K562 (cell line): Measurements from ENCODE around the gene DENND4C. TPM values are rescaled to one million over a fixed set of nuclear protein-coding genes. Genes with fewer than 3 reads are reported as not detected.

ENCODE experiments used
- ATAC-seq: fragments of 200-7000 bp; cut with Tn5 transposase; 3 replicates; pipeline ENCODE4 v1.9.1; 2020; ENCODE audit warnings: moderate library complexity
- BruUV-seq: library from RNA; stranded (reverse); fragments of 400-500 nt; replicated peaks from 2 replicates; lab custom pipeline; 2021; lab: Mats Ljungman, UMichigan
- CTCF ChIA-PET: fragments of 300-600 bp; formaldehyde crosslinking; extraction: SDS; loops from one replicate; lab custom pipeline; 2021; ENCODE audit warnings: low intra/inter-chr PET ratio; lab: Yijun Ruan, JAX
- POLR2A ChIA-PET: fragments of 300-600, 350-650 bp; sonication (Branson Sonifier 250); formaldehyde crosslinking; extraction: SDS; loops from one replicate; lab custom pipeline; 2021; ENCODE audit warnings: antibody characterized with exemption, inconsistent platforms; lab: Yijun Ruan, JAX
- DNase-seq, 4 experiments: peaks; one replicate each; pipeline versions ENCODE4 v3.0.0 to v3.0.0-alpha.2; 2011 to 2018; ENCODE audit warnings: low spot score in 3 of 4, mixed read lengths in 3 of 4; ENCODE audit errors: extremely low read depth in 1 of 4
- FAIRE-seq: peaks from 2 replicates; lab custom pipeline; 2011; peaks lifted over from hg19 to GRCh38; lab: Jason Lieb, UNC
- H2AFZ ChIP-seq: 2 replicates; pipeline ENCODE4 v1.6.0; 2011; ENCODE audit warnings: low read depth, low read length, control low read depth, inconsistent platforms
- H3K27ac ChIP-seq: fragments of 200-600 bp; 3 replicates; pipeline ENCODE4 v1.8.0; 2011; ENCODE audit warnings: low read depth, mild to moderate bottlenecking, control low read depth, inconsistent platforms, low read length, moderate library complexity, mixed read lengths; ENCODE audit errors: extremely low read depth
- H3K27me3 ChIP-seq, 2 experiments: fragments of 300-600 bp in 1 of 2; 2 replicates in 1 of 2; 3 replicates in 1 of 2; pipeline versions ENCODE4 v1.6.0 to v1.8.0; 2011; ENCODE audit warnings: inconsistent platforms in 2 of 2, low read length in 2 of 2, mild to moderate bottlenecking in 1 of 2, mixed read lengths in 1 of 2, moderate library complexity in 1 of 2; ENCODE audit not compliant: control insufficient read depth in 2 of 2, insufficient read depth in 2 of 2
- H3K36me3 ChIP-seq: fragments of 300-600 bp; 3 replicates; pipeline ENCODE4 v1.8.0; 2011; ENCODE audit warnings: mild to moderate bottlenecking, low read length, inconsistent platforms; ENCODE audit not compliant: control insufficient read depth, insufficient read depth
- H3K4me1 ChIP-seq, 2 experiments: fragments of 200-600 bp in 1 of 2; replicated peaks in 1 of 2; 2 replicates in 1 of 2; 3 replicates in 1 of 2; pipeline versions ENCODE4 v1.5.1 to v1.8.0; 2011; ENCODE audit warnings: inconsistent platforms in 2 of 2, low read length in 2 of 2, mild to moderate bottlenecking in 1 of 2, mixed read lengths in 1 of 2, moderate library complexity in 1 of 2; ENCODE audit not compliant: control insufficient read depth in 2 of 2, insufficient read depth in 2 of 2
- H3K4me2 ChIP-seq: 2 replicates; pipeline ENCODE4 v1.6.1; 2011; ENCODE audit warnings: low read length, control low read depth, inconsistent platforms, mixed read lengths; ENCODE audit not compliant: insufficient read depth
- H3K4me3 ChIP-seq: fragments of 200-600 bp; sonication (generic), shearing (Covaris generic); 2 replicates; pipeline ENCODE4 v1.5.1; 2016; ENCODE audit warnings: control low read depth, inconsistent platforms
- H3K79me2 ChIP-seq: fragments of 200-600 bp; 3 replicates; pipeline ENCODE4 v1.8.0; 2011; ENCODE audit warnings: low read length, inconsistent platforms; ENCODE audit not compliant: control insufficient read depth, insufficient read depth
- H3K9ac ChIP-seq, 2 experiments: 2 replicates each; pipeline versions ENCODE4 v1.6.0 to v1.6.1; 2011; ENCODE audit warnings: low read depth in 2 of 2, low read length in 2 of 2, control low read depth in 1 of 2, inconsistent platforms in 1 of 2, mild to moderate bottlenecking in 1 of 2, mixed read lengths in 1 of 2; ENCODE audit not compliant: insufficient read depth in 1 of 2
- H3K9me1 ChIP-seq: one replicate; pipeline ENCODE4 v1.6.0; 2011; ENCODE audit warnings: inconsistent platforms, mild to moderate bottlenecking, low read length, moderate library complexity; ENCODE audit not compliant: control insufficient read depth, insufficient read depth
- H3K9me3 ChIP-seq: replicated peaks from 2 replicates; pipeline ENCODE4 v1.5.1; 2011; ENCODE audit warnings: low read depth, low read length, inconsistent platforms; ENCODE audit not compliant: control insufficient read depth, insufficient read depth
- H4K20me1 ChIP-seq: replicated peaks from 2 replicates; pipeline ENCODE4 v1.6.1; 2011; ENCODE audit warnings: low read length, inconsistent platforms, mixed read lengths; ENCODE audit not compliant: control insufficient read depth, insufficient read depth
- ATF7 ChIP-seq: fragments of 450-650 bp; IDR thresholded peaks from 2 replicates; pipeline ENCODE4 v1.7.1; 2014; ENCODE audit warnings: mild to moderate bottlenecking, moderate library complexity
- EP300 ChIP-seq: IDR thresholded peaks from 2 replicates; pipeline ENCODE4 v1.6.1; 2012; ENCODE audit warnings: low read length, improper control_type of control experiment
- FOXP1 ChIP-seq: sonication (generic); formaldehyde crosslinking; IDR thresholded peaks from 2 replicates; pipeline ENCODE4 v1.8.0; 2022; ENCODE audit warnings: mild to moderate bottlenecking, missing genetic modification reagents
- PHF8 ChIP-seq: fragments of 200-600 bp; sonication (generic); IDR thresholded peaks from 2 replicates; pipeline ENCODE4 v1.6.1; 2012; ENCODE audit warnings: mixed run types, mild to moderate bottlenecking, inconsistent platforms, low read length, moderate library complexity, borderline replicate concordance
- PTTG1 ChIP-seq: fragments of 450-650 bp; IDR thresholded peaks from 2 replicates; pipeline ENCODE4 v1.6.1; 2016; ENCODE audit warnings: low read depth, mild to moderate bottlenecking, missing genetic modification characterization, missing compliant biosample characterization
- SMARCB1 ChIP-seq: IDR thresholded peaks from 2 replicates; pipeline ENCODE4 v1.6.1; 2011; ENCODE audit warnings: improper control_type of control experiment, low read depth; ENCODE audit not compliant: insufficient read length
- TCFL5 ChIP-seq: fragments of 250-450 bp; sonication (Bioruptor Pico); conservative IDR thresholded peaks from 2 replicates; pipeline ENCODE4 v1.6.1; 2021; ENCODE audit warnings: mild to moderate bottlenecking, moderate library complexity, matching md5 sums
- ZFP36 ChIP-seq: fragments of 150-350 bp; IDR thresholded peaks from 2 replicates; pipeline ENCODE4 v1.6.1; 2018; ENCODE audit warnings: low read length, low read depth; ENCODE audit not compliant: partially characterized antibody
- ZNF121 ChIP-seq: sonication (generic); formaldehyde crosslinking; conservative IDR thresholded peaks from 2 replicates; pipeline ENCODE4 v1.8.0; 2022; ENCODE audit warnings: missing genetic modification reagents
- ZNF584 ChIP-seq: fragments of 200-800 bp; sonication (Bioruptor generic); IDR thresholded peaks from 2 replicates; pipeline ENCODE4 v1.6.1; 2016; ENCODE audit warnings: low read depth, mild to moderate bottlenecking, missing genetic modification characterization, missing compliant biosample characterization
- ZNF77 ChIP-seq: fragments of 250-450 bp; sonication (Bioruptor Pico); IDR thresholded peaks from 2 replicates; pipeline ENCODE4 v1.5.0; 2020
- WGBS: fragments of 100-300 bp; shearing (Covaris generic); methylation state at CpG from one replicate; pipeline ENCODE4 v1.1.6; 2016; ENCODE audit warnings: low coverage, mixed read lengths; ENCODE audit not compliant: insufficient coverage; ENCODE audit errors: missing lambda C conversion rate; 5-methylcytosine and 5-hydroxymethylcytosine counted together
- in situ Hi-C: fragments of 300-500 bp; cut with MboI; formaldehyde crosslinking; loops from 4 replicates; pipeline ENCODE4 v1.15.0; 2018; ENCODE audit warnings: inconsistent platforms, mixed read lengths
- intact Hi-C: fragments of 100-400 bp; cut with micrococcal nuclease; formaldehyde crosslinking; loops from 2 replicates; pipeline ENCODE4 v1.14.2; 2022
- polyA plus RNA-seq, 8 experiments: library from polyadenylated mRNA; depleted of rRNA in 4 of 8; stranded (reverse) in 5 of 8; unstranded in 3 of 8; fragments of >200 nt; fragmentation: Nextera tagmentation in 2 of 8; fragmentation: Illumina TruSeq in 1 of 8; extraction: Ambion mirVana in 2 of 8; extraction: Trizol in 1 of 8; gene quantifications; 2 replicates each; pipeline versions ENCODE4 v1.2.1 to v1.2.3, GENCODE V29; 2011 to 2014; ENCODE audit warnings: inconsistent platforms in 1 of 8, missing spikeins in 1 of 8
- total RNA-seq, 7 experiments: library from RNA; depleted of rRNA in 6 of 7; stranded (reverse); fragments of >200 nt in 6 of 7; fragmentation: Illumina TruSeq in 2 of 7; extraction: Trizol in 2 of 7; gene quantifications; 2 replicates each; pipeline versions ENCODE4 v1.2.1 to v1.2.3, GENCODE V29; 2011 to 2021; ENCODE audit warnings: low replicate concordance in 1 of 7

The DENND4C gene
- total and polyA plus RNA-seq, 9 of the 15 experiments (the other 6 are each of a cell fraction or from before 2014, with no cell fraction given), result 4.8 to 31.8 (median 13.9) TPM

DNA sequence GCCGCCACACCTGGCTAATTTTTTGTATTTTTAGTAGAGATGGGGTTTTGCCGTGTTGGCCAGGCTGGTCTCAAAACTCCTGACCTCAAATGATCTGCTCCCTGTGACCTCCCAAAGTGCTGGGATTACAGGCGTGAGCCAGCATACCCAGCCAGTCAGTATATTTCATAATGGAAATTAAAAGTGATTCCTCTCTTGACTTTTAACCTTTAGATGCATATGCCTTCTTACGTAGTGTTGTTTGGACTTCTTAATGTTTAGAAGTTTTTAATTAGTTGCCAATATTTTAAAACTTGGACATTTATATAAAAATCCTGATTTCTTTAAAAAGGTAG is 22.4 kb downstream of the DENND4C start (continued):
- no peak for TF ChIP-seq PTTG1 (tag)
- TF ChIP-seq FOXP1 (CRISPR knock-in tag), result no peak
- TF ChIP-seq PHF8, result no peak
- TF ChIP-seq ZFP36, result no peak
- TF ChIP-seq ZNF77 (CRISPR knock-in tag), result no peak
- no peak for TF ChIP-seq TCFL5 (CRISPR knock-in tag)
- TF ChIP-seq ZNF584 (CRISPR knock-in tag), result no peak
- TF ChIP-seq ATF7, result no peak
- no peak for TF ChIP-seq EP300
- TF ChIP-seq, all 486 proteins: peak for 0

DNA sequence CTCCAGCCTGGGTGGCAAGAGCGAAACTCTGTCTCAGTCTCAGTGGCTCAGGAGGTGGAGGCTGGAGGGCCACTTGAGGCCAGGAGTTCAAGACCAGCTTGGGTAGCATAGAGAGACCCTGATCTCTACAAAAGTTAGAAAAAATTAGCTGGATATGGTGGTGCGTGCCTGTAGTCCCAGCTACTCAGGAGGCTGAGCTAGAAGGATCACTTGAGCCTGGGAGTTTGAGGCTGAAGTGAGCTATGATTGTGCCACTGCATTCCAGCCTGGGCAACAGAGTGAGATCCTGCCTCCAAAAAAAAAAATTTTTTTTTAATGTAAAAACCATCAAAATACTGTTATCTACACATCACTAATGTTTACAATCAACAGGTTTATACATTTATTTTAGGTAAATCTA is 24.6 kb downstream of the DENND4C start:
- in situ Hi-C loops, result no loop called here

More for the DNA sequence above, 24.6 kb downstream of the DENND4C start:
- Histone ChIP-seq H3K9ac (no peak overlapping the region), H3K4me1 (no peaks in the 10 kb centered on the region; a peak in 1 of 5 replicates), H3K27me3 (no peaks in the 10 kb centered on the region), H3K4me2 (no peak overlapping the region), H3K36me3 (no peaks in the 10 kb centered on the region), H3K27ac (no peak overlapping the region), H3K79me2 (peaks cover 38% of the 10 kb centered on the region), H2AFZ (no peak overlapping the region), H3K4me3 (no peak overlapping the region), H4K20me1 (no peaks in the 10 kb centered on the region), H3K9me3 (no peaks in the 10 kb centered on the region), H3K9me1 (no peaks in the 10 kb centered on the region)
- intact Hi-C loops, result no loop called here
- TF ChIP-seq SMARCB1, result no peak
- TF ChIP-seq ZNF121 (CRISPR knock-in tag), result peak; percentile 48; the same call in 1 of the 2 replicates
- 95% methylated on average over 2 of the region's 2 CpGs for WGBS
- POLR2A ChIA-PET, result no interaction called here
- CTCF ChIA-PET, result no interaction called here
- no peak for ATAC-seq
- BruUV-seq, result no TSS peak
- no peak for DNase-seq
- FAIRE-seq, result no peak
